Gastroesophageal sphincter (tissue), 4 donors: Measurements from ENCODE around the gene SMARCA2. TPM values are rescaled to one million over a fixed set of nuclear protein-coding genes. Genes with fewer than 3 reads are reported as not detected.
"Not testable (repeated sequence)": the region's sequence is repeated elsewhere in the genome, so short reads cannot be mapped to it uniquely, and the experiment has no call there.

ENCODE experiments used
- ATAC-seq: fragments of 150-250 bp; one replicate; pipeline ENCODE4 v1.9.1; 2016; ENCODE audit warnings: mild to moderate bottlenecking, moderate library complexity
- H3K27ac ChIP-seq, 4 donors: fragments of 200-600 bp; sonication (generic) in 3 of 4; 1 replicate in 3 of 4; 2 replicates in 1 of 4; pipeline ENCODE4 v1.5.1; 2016 to 2019
- H3K27me3 ChIP-seq: fragments of 200-600 bp; sonication (generic); one replicate; pipeline ENCODE4 v1.5.1; 2019
- H3K36me3 ChIP-seq, 2 donors: fragments of 200-600 bp; sonication (generic); one replicate each; pipeline ENCODE4 v1.5.1; 2019; ENCODE audit warnings: control low read depth in 1 of 2
- H3K4me1 ChIP-seq, 3 donors: fragments of 200-600 bp; sonication (generic); 1 replicate in 2 of 3; 2 replicates in 1 of 3; pipeline ENCODE4 v1.5.1; 2016 to 2019; ENCODE audit warnings: control low read depth in 2 of 3
- H3K4me3 ChIP-seq, 2 donors: fragments of 200-600 bp; sonication (generic); one replicate each; pipeline ENCODE4 v1.5.1; 2019; ENCODE audit warnings: mild to moderate bottlenecking in 1 of 2, moderate library complexity in 1 of 2
- H3K9me3 ChIP-seq, 3 donors: fragments of 200-600 bp; sonication (generic); one replicate each; pipeline ENCODE4 v1.5.1; 2017 to 2019; ENCODE audit warnings: control low read depth in 2 of 3
- EP300 ChIP-seq: sonication (generic); formaldehyde crosslinking; IDR thresholded peaks from one replicate; pipeline ENCODE4 v1.6.1; 2017; ENCODE audit warnings: antibody characterized with exemption, mild to moderate bottlenecking
- POLR2A ChIP-seq, 2 donors: fragments of 450-650 bp; IDR thresholded peaks; one replicate each; pipeline ENCODE4 v1.6.1; 2017; ENCODE audit warnings: antibody characterized with exemption in 2 of 2, mild to moderate bottlenecking in 2 of 2, moderate library complexity in 1 of 2
- POLR2AphosphoS5 ChIP-seq: sonication (generic); formaldehyde crosslinking; IDR thresholded peaks from one replicate; pipeline ENCODE4 v1.6.1; 2017; ENCODE audit warnings: antibody characterized with exemption
- WGBS, 2 donors: methylation state at CpG; one replicate each; pipeline ENCODE4 v1.1.5; 2018; ENCODE audit warnings: low coverage in 1 of 2; 5-methylcytosine and 5-hydroxymethylcytosine counted together
- total RNA-seq, 4 donors: library from RNA; depleted of rRNA; stranded (reverse); fragments of >200 nt; gene quantifications; one replicate each; pipeline ENCODE4 v1.1.0, GENCODE V29; 2016
- TF ChIP-seq, protein P1 (sequence below), 4 experiments: fragments of 200-600 bp in 2 of 4; fragments of 450-650 bp in 2 of 4; sonication (generic) in 1 of 4; IDR thresholded peaks; one replicate each; pipeline ENCODE4 v1.5.1; 2017 to 2019; ENCODE audit warnings: antibody characterized with exemption in 4 of 4, mild to moderate bottlenecking in 2 of 4, moderate library complexity in 2 of 4

SMARCA2 gene
- total RNA-seq, 4 donors from 2014 or later: 90.5 to 133 (median 98.5) TPM

DNA sequence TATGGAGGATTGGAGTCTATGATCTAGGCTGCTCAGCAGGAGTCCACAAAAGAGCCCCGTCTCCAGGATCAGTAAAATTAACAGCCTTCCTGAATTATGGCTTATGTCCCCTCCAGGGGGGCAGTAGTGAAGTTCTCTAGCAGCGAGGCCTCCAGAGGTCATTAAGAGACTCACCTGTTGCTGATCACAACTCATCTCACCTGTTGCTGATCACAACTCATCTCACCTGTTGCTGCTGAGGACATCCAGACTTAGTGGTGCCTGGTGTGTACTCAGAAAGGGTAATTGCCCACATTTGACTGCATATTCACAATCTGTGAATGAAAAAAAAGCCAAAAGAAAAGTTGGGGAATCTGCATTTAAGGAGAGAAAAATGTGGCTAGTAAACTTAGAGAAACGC lies 129.5 kb downstream of the SMARCA2 start:
- TF ChIP-seq, protein P1, sequence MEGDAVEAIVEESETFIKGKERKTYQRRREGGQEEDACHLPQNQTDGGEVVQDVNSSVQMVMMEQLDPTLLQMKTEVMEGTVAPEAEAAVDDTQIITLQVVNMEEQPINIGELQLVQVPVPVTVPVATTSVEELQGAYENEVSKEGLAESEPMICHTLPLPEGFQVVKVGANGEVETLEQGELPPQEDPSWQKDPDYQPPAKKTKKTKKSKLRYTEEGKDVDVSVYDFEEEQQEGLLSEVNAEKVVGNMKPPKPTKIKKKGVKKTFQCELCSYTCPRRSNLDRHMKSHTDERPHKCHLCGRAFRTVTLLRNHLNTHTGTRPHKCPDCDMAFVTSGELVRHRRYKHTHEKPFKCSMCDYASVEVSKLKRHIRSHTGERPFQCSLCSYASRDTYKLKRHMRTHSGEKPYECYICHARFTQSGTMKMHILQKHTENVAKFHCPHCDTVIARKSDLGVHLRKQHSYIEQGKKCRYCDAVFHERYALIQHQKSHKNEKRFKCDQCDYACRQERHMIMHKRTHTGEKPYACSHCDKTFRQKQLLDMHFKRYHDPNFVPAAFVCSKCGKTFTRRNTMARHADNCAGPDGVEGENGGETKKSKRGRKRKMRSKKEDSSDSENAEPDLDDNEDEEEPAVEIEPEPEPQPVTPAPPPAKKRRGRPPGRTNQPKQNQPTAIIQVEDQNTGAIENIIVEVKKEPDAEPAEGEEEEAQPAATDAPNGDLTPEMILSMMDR (IDR thresholded peaks at IDR 0.05): no peak
- TF ChIP-seq POLR2AphosphoS5 (no peak), POLR2A (IDR thresholded peaks at IDR 0.05) (no peak), EP300 (no peak)
- 85% methylated on average over 1 of the region's 3 CpGs; no CpG with 5 or more reads in 1 of the 2 donors for WGBS, 2 donors
- ATAC-seq: no peak
- Histone ChIP-seq H3K9me3 (no peaks in the 10 kb centered on the region), H3K4me1 (peaks cover 0 to 10% (median 0%) of the 10 kb centered on the region in 3 donors), H3K4me3 (no peak overlapping the region), H3K27ac (no peak overlapping the region), H3K36me3 (peaks cover 0 to 6% of the 10 kb centered on the region in 2 donors), H3K27me3 (no peaks in the 10 kb centered on the region)

DNA sequence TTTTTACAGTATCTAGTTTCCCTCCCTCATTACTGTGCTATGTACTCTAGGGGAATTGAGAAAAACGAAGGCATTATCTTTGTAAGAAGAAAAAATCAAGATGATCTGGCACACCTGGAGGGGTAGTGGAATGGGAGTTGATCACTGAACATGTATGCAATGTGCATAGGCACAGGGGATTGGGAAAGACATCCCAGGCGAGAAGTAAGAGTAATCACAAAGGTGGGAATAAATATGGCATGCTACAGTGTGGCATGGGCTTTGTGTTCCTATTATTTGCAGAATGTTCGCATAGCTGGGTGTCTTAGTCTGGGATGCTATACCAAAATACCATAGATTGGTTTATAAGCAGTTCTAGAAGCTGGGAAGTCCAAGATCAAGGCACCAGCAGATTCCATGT lies 130.6 kb downstream of the SMARCA2 start:
- Histone ChIP-seq H3K36me3 (peaks cover 0 to 14% of the 10 kb centered on the region in 2 donors), H3K9me3 (no peaks in the 10 kb centered on the region), H3K27me3 (no peaks in the 10 kb centered on the region), H3K4me3 (no peak overlapping the region), H3K4me1 (peaks cover 0 to 9% (median 0%) of the 10 kb centered on the region in 3 donors), H3K27ac (no peak overlapping the region)
- TF ChIP-seq, protein P1 (IDR thresholded peaks at IDR 0.05): no peak
- TF ChIP-seq POLR2AphosphoS5 (no peak), POLR2A (IDR thresholded peaks at IDR 0.05) (no peak), EP300 (no peak)
- WGBS, 2 donors: 88 to 100% methylated on average over 1 to 3 of the region's 3 CpGs
- ATAC-seq: no peak

DNA sequence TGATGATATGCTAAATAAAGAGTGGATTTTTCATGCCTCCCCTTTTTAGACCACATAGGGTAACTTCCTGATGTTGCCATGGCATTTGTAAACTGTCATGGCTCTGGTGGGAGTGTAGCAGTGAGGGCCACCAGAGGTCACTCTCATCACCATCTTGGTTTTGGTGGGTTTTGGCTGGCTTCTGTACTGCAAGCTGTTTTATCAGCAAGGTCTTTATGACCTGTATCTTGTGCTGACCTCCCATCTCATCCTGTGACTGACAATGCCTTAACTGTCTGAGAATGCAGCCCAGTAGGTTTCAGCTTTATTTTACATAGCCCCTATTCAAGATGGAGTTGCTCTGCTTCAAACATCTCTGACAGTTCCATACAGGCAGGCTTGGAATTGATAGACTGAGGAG lies 131.6 kb downstream of the SMARCA2 start:
- not testable (repeated sequence) for H3K27ac ChIP-seq, ATAC-seq

DNA sequence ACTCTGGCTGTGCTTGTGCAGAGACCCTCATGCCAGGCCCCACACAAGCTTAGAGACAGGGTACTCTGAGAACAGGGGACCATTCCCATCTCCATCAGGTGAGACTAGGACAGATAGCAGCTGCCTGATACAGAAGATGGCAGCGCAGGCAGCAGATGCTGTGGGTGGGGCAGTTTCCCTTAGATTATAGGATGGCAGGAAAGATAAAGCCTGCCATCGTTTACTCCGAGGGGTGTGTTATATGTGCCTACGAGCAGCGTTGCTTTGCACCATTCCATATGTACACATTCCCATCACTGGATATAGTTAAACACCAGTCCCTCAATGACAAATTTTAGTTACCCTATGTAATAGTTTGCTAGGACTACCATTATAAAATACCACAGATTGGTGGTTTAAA lies 135.2 kb downstream of the SMARCA2 start:
- no peak for ATAC-seq
- H3K4me1 ChIP-seq: peaks cover 0 to 15% (median 0%) of the 10 kb centered on the region in 3 donors
- H3K9me3 ChIP-seq: no peaks in the 10 kb centered on the region
- no peak overlapping the region for H3K27ac ChIP-seq
- TF ChIP-seq EP300 (no peak), POLR2A (IDR thresholded peaks at IDR 0.05) (no peak), POLR2AphosphoS5 (no peak)
- TF ChIP-seq, protein P1 (IDR thresholded peaks at IDR 0.05): no peak
- H3K36me3 ChIP-seq: peaks cover 0 to 14% of the 10 kb centered on the region in 2 donors
- 100% methylated on average over 3 of the region's 5 CpGs; no CpG with 5 or more reads in 1 of the 2 donors for WGBS, 2 donors
- H3K4me3 ChIP-seq: no peak overlapping the region
- no peaks in the 10 kb centered on the region for H3K27me3 ChIP-seq

More for the DNA sequence above, 131.6 kb downstream of the SMARCA2 start:
- H3K4me3 ChIP-seq, H3K4me1 ChIP-seq, H3K9me3 ChIP-seq, H3K27me3 ChIP-seq: not testable (repeated sequence)
- H3K36me3 ChIP-seq: peaks cover 0 to 14% of the 10 kb centered on the region in 2 donors

DNA sequence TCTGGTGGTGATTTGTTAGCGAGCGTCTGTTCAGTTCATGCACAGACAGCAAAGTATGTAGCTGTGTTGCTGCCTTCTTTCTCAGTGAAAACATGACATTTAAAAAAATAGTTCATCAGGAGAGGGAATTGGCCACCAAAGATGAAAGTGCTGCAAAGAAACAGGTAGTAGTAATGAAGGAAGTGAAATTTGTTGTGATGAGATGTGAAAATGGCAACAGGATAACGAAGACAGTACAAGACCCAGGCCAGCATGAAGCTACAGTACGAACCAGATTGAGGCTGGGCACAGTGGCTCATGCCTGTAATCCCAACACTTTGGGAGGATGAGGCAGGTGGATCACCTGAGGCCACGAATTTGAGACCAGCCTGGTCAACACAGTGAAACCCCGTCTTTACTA lies 136.0 kb downstream of the SMARCA2 start:
- peaks cover 0 to 15% (median 0%) of the 10 kb centered on the region in 3 donors for H3K4me1 ChIP-seq
- no peak overlapping the region for H3K27ac ChIP-seq
- H3K36me3 ChIP-seq: peaks cover 0 to 14% of the 10 kb centered on the region in 2 donors
- TF ChIP-seq POLR2A (IDR thresholded peaks at IDR 0.05) (no peak), POLR2AphosphoS5 (no peak), EP300 (no peak)
- TF ChIP-seq, protein P1 (IDR thresholded peaks at IDR 0.05): no peak
- ATAC-seq: no peak
- 82 to 96% methylated on average over 4 to 6 of the region's 6 CpGs for WGBS, 2 donors
- no peak overlapping the region for H3K4me3 ChIP-seq
- H3K9me3 ChIP-seq: no peaks in the 10 kb centered on the region
- no peaks in the 10 kb centered on the region for H3K27me3 ChIP-seq
